Measurements from ENCODE around the gene CDC20B. TPM values are rescaled to one million over a fixed set of nuclear protein-coding genes. Genes with fewer than 3 reads are reported as not detected.

CDC20B gene
- total and polyA plus RNA-seq, 7 donors, result not detected

DNA sequence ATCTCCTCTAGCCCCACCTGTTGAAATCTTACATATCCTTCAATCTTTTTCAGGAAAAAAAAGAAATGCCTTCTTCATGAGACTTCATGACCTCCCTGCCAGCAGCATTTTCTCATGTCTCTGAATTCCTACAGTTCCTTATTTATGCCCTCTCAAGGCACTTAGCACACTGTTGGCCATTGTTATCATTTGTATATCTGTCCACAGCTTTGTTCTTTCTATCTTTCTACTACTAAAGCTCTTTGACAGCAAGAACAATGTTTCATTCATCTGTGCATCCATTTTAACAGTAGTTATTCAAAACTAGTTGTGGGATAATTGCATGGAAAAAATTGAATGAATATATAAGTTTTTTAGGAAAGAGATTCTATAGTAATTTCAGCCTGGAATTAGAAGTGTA, 91.4 kb downstream of the CDC20B start:
- intact Hi-C loops (cut with DNase I), result no loop called here
- ATAC-seq, result no peak
- H3K9me3 ChIP-seq, result no peaks in the 10 kb centered on the region

DNA sequence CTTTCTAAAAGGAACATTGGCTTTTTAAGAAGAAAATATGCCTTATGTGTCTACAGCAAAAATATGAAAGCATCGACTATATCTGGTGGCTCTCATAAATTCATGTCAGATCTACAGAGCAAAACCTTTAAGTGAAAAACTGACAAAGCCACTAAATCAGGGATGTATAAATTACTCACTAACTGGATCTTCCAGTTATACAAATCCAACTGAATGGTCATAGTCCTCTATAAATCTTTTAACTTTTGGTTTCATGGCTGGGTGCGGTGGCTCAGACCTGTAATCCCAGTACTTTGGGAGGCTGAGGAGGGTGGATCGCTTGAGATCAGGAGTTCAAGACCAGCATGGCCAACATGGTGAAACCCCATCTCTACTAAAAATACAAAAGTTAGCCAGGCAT, 99.8 kb downstream of the CDC20B start:
- 88 to 92% (median 89%) methylated on average over 3 of the region's 3 CpGs for WGBS, 3 donors
- H3K4me1 ChIP-seq, result no peaks in the 10 kb centered on the region
- intact Hi-C loops (cut with DNase I), result no loop called here

More for the DNA sequence above, 91.4 kb downstream of the CDC20B start:
- no peak for DNase-seq
- H3K4me1 ChIP-seq, result no peaks in the 10 kb centered on the region
- H3K4me3 ChIP-seq, result no peak overlapping the region
- no peak overlapping the region for H3K27ac ChIP-seq
- TF ChIP-seq, protein P1, sequence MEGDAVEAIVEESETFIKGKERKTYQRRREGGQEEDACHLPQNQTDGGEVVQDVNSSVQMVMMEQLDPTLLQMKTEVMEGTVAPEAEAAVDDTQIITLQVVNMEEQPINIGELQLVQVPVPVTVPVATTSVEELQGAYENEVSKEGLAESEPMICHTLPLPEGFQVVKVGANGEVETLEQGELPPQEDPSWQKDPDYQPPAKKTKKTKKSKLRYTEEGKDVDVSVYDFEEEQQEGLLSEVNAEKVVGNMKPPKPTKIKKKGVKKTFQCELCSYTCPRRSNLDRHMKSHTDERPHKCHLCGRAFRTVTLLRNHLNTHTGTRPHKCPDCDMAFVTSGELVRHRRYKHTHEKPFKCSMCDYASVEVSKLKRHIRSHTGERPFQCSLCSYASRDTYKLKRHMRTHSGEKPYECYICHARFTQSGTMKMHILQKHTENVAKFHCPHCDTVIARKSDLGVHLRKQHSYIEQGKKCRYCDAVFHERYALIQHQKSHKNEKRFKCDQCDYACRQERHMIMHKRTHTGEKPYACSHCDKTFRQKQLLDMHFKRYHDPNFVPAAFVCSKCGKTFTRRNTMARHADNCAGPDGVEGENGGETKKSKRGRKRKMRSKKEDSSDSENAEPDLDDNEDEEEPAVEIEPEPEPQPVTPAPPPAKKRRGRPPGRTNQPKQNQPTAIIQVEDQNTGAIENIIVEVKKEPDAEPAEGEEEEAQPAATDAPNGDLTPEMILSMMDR (IDR thresholded peaks at IDR 0.05), result no peak
- H3K27me3 ChIP-seq (ENCODE audit: insufficient read depth in 3 of 3, low read length in 2 of 3), result peaks cover 0 to 3% (median 0%) of the 10 kb centered on the region in 3 donors
- H3K36me3 ChIP-seq (ENCODE audit: insufficient read depth in 1 of 2, low read depth in 1 of 2), result no peaks in the 10 kb centered on the region

GRCh38 chr5:55072666-55073065, 100.3 kb downstream of the CDC20B start:
- H3K9me3 ChIP-seq, result no peaks in the 10 kb centered on the region
- ATAC-seq (no peak), DNase-seq (no peak)
- H3K4me3 ChIP-seq, result no peak overlapping the region
- 67 to 72% (median 69%) methylated on average over 2 of the region's 2 CpGs for WGBS, 3 donors
- H3K36me3 ChIP-seq (ENCODE audit: insufficient read depth in 1 of 2, low read depth in 1 of 2), result no peaks in the 10 kb centered on the region
- no peaks in the 10 kb centered on the region for H3K4me1 ChIP-seq
- H3K27ac ChIP-seq, result no peak overlapping the region
- TF ChIP-seq, protein P1 (IDR thresholded peaks at IDR 0.05), result no peak
- intact Hi-C loops (cut with DNase I), result no loop called here
- H3K27me3 ChIP-seq (ENCODE audit: insufficient read depth in 3 of 3, low read length in 2 of 3), result no peaks in the 10 kb centered on the region

More for the DNA sequence above, 99.8 kb downstream of the CDC20B start:
- H3K36me3 ChIP-seq (ENCODE audit: insufficient read depth in 1 of 2, low read depth in 1 of 2), result no peaks in the 10 kb centered on the region
- H3K4me3 ChIP-seq, result no peak overlapping the region
- H3K27ac ChIP-seq, result no peak overlapping the region
- H3K9me3 ChIP-seq, result no peaks in the 10 kb centered on the region
- TF ChIP-seq, protein P1 (IDR thresholded peaks at IDR 0.05), result no peak
- H3K27me3 ChIP-seq (ENCODE audit: insufficient read depth in 3 of 3, low read length in 2 of 3), result no peaks in the 10 kb centered on the region
- ATAC-seq (no peak), DNase-seq (no peak)

DNA sequence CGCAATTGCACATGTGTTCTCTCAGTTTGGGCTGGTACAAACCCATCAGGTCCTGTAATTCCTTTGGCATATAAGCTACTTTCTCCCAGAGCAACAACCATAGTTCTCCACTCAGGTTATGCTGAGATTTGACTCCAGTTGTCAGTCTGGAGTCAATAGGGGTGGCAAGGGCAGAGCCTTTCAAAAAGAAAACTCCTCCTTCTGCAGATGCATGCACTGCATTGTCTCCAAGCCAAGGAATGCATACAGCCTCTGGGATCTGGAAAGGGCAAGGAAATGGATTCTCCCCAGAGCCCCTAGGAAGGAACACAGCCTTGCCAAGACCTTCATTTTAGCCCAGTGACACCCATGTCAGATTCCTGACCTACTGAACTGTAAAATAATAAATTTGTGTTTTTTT, 101.6 kb downstream of the CDC20B start:
- H3K36me3 ChIP-seq (ENCODE audit: insufficient read depth in 1 of 2, low read depth in 1 of 2), result no peaks in the 10 kb centered on the region
- ATAC-seq (no peak), DNase-seq (no peak)
- intact Hi-C loops (cut with DNase I), result no loop called here
- H3K4me1 ChIP-seq, result no peaks in the 10 kb centered on the region
- no peak overlapping the region for H3K4me3 ChIP-seq
- TF ChIP-seq, protein P1 (IDR thresholded peaks at IDR 0.05), result no peak
- H3K27ac ChIP-seq, result no peak overlapping the region
- WGBS, 3 donors, result 85 to 100% (median 86%) methylated on average over 1 of the region's 1 CpG
- H3K27me3 ChIP-seq (ENCODE audit: insufficient read depth in 3 of 3, low read length in 2 of 3), result no peaks in the 10 kb centered on the region
- H3K9me3 ChIP-seq, result no peaks in the 10 kb centered on the region

- no peaks in the 10 kb centered on the region for H3K9me3 ChIP-seq
- DNase-seq, result no peak
- no peaks in the 10 kb centered on the region for H3K36me3 ChIP-seq (ENCODE audit: insufficient read depth in 1 of 2, low read depth in 1 of 2)
- H3K27ac ChIP-seq, result no peak overlapping the region
- ATAC-seq, result no peak
- no peaks in the 10 kb centered on the region for H3K4me1 ChIP-seq
- 82 to 93% (median 89%) methylated on average over 1 of the region's 1 CpG for WGBS, 3 donors
- TF ChIP-seq, protein P1 (IDR thresholded peaks at IDR 0.05), result no peak
- H3K27me3 ChIP-seq (ENCODE audit: insufficient read depth in 3 of 3, low read length in 2 of 3), result no peaks in the 10 kb centered on the region
- no peak overlapping the region for H3K4me3 ChIP-seq
- intact Hi-C loops (cut with DNase I), result no loop called here
Measured at GRCh38 chr5:55070968-55071367, 102.0 kb downstream of the CDC20B start.

Measured in psoas muscle (tissue), 8 donors.